ENCODE data around the gene TOM1L1.
A peak's percentile ranks its signal among the peaks of the same experiment; 100 is the strongest.

Gene TOM1L1

GRCh38 chr17:54899721-54900456 is 763 bp upstream of the TOM1L1 start:
- Histone ChIP-seq H3K9ac (ENCODE audit: low read depth, low read length) (peak overlapping the region; percentile 83), H3K27me3 (ENCODE audit: insufficient read depth, low read length) (no peaks in the 10 kb centered on the region), H3K36me3 (ENCODE audit: insufficient read depth, low read depth, low read length) (peaks cover 7% of the 10 kb centered on the region), H3K9me3 (ENCODE audit: insufficient read depth, low read depth, low read length) (no peaks in the 10 kb centered on the region), H3K4me1 (ENCODE audit: insufficient read depth, low read length) (peaks cover 18% of the 10 kb centered on the region), H3K4me3 (ENCODE audit: low read length) (no peak overlapping the region; the same call in 1 of the 2 replicates), H3K27ac (ENCODE audit: low read length) (peak overlapping the region; percentile 43)

- Histone ChIP-seq H3K27me3 (ENCODE audit: insufficient read depth, low read length) (no peaks in the 10 kb centered on the region), H3K27ac (ENCODE audit: low read length) (peak overlapping the region; percentile 95), H3K36me3 (ENCODE audit: insufficient read depth, low read depth, low read length) (peaks cover 21% of the 10 kb centered on the region), H3K9me3 (ENCODE audit: insufficient read depth, low read depth, low read length) (no peaks in the 10 kb centered on the region), H3K9ac (ENCODE audit: low read depth, low read length) (peak overlapping the region; percentile 83), H3K4me3 (ENCODE audit: low read length) (no peak overlapping the region; the same call in 1 of the 2 replicates), H3K4me1 (ENCODE audit: insufficient read depth, low read length) (peaks cover 18% of the 10 kb centered on the region)
Measured at GRCh38 chr17:54901230-54901822, 674 bp downstream of the TOM1L1 start.

- H3K9ac ChIP-seq (ENCODE audit: low read depth, low read length): peak overlapping the region; percentile 83; the same call in 1 of the 2 replicates
- H3K4me3 ChIP-seq (ENCODE audit: low read length): no peak overlapping the region; the same call in 1 of the 2 replicates
- H3K27ac ChIP-seq (ENCODE audit: low read length): no peak overlapping the region
Measured at GRCh38 chr17:54902017-54902416, 1.4 kb downstream of the TOM1L1 start.

GRCh38 chr17:54902611-54903010 is 2.0 kb downstream of the TOM1L1 start:
- Histone ChIP-seq H3K27ac (ENCODE audit: low read length) (no peak overlapping the region), H3K27me3 (ENCODE audit: insufficient read depth, low read length) (no peaks in the 10 kb centered on the region), H3K4me3 (ENCODE audit: low read length) (no peak overlapping the region), H3K9me3 (ENCODE audit: insufficient read depth, low read depth, low read length) (no peaks in the 10 kb centered on the region), H3K36me3 (ENCODE audit: insufficient read depth, low read depth, low read length) (peaks cover 34% of the 10 kb centered on the region), H3K4me1 (ENCODE audit: insufficient read depth, low read length) (peaks cover 18% of the 10 kb centered on the region), H3K9ac (ENCODE audit: low read depth, low read length) (no peak overlapping the region)

More at GRCh38 chr17:54902017-54902416, 1.4 kb downstream of the TOM1L1 start:
- H3K9me3 ChIP-seq (ENCODE audit: insufficient read depth, low read depth, low read length): no peaks in the 10 kb centered on the region
- peaks cover 28% of the 10 kb centered on the region for H3K36me3 ChIP-seq (ENCODE audit: insufficient read depth, low read depth, low read length)
- peaks cover 18% of the 10 kb centered on the region for H3K4me1 ChIP-seq (ENCODE audit: insufficient read depth, low read length)
- no peaks in the 10 kb centered on the region for H3K27me3 ChIP-seq (ENCODE audit: insufficient read depth, low read length)

GRCh38 chr17:54903375-54903774 is 2.7 kb downstream of the TOM1L1 start:
- no peak overlapping the region for H3K4me3 ChIP-seq (ENCODE audit: low read length)
- H3K9me3 ChIP-seq (ENCODE audit: insufficient read depth, low read depth, low read length): no peaks in the 10 kb centered on the region
- no peaks in the 10 kb centered on the region for H3K27me3 ChIP-seq (ENCODE audit: insufficient read depth, low read length)
- H3K4me1 ChIP-seq (ENCODE audit: insufficient read depth, low read length): peaks cover 24% of the 10 kb centered on the region
- H3K9ac ChIP-seq (ENCODE audit: low read depth, low read length): no peak overlapping the region
- H3K36me3 ChIP-seq (ENCODE audit: insufficient read depth, low read depth, low read length): peaks cover 42% of the 10 kb centered on the region
- no peak overlapping the region for H3K27ac ChIP-seq (ENCODE audit: low read length)

- Histone ChIP-seq H3K9me3 (ENCODE audit: insufficient read depth, low read depth, low read length) (no peaks in the 10 kb centered on the region), H3K36me3 (ENCODE audit: insufficient read depth, low read depth, low read length) (peaks cover 72% of the 10 kb centered on the region), H3K4me1 (ENCODE audit: insufficient read depth, low read length) (peaks cover 11% of the 10 kb centered on the region), H3K27me3 (ENCODE audit: insufficient read depth, low read length) (no peaks in the 10 kb centered on the region), H3K9ac (ENCODE audit: low read depth, low read length) (no peak overlapping the region), H3K4me3 (ENCODE audit: low read length) (no peak overlapping the region), H3K27ac (ENCODE audit: low read length) (no peak overlapping the region)
Measured at GRCh38 chr17:54906683-54907082, 6.0 kb downstream of the TOM1L1 start.

- Histone ChIP-seq H3K4me1 (ENCODE audit: insufficient read depth, low read length) (peaks cover 7% of the 10 kb centered on the region), H3K36me3 (ENCODE audit: insufficient read depth, low read depth, low read length) (peaks cover 79% of the 10 kb centered on the region)
Measured at GRCh38 chr17:54907376-54907775, 6.7 kb downstream of the TOM1L1 start.

GRCh38 chr17:54909766-54910165 is 9.1 kb downstream of the TOM1L1 start:
- Histone ChIP-seq H3K9ac (ENCODE audit: low read depth, low read length) (no peak overlapping the region), H3K27ac (ENCODE audit: low read length) (no peak overlapping the region), H3K27me3 (ENCODE audit: insufficient read depth, low read length) (no peaks in the 10 kb centered on the region), H3K9me3 (ENCODE audit: insufficient read depth, low read depth, low read length) (no peaks in the 10 kb centered on the region), H3K36me3 (ENCODE audit: insufficient read depth, low read depth, low read length) (peaks cover 98% of the 10 kb centered on the region), H3K4me1 (ENCODE audit: insufficient read depth, low read length) (peaks cover 7% of the 10 kb centered on the region), H3K4me3 (ENCODE audit: low read length) (no peak overlapping the region)

More at GRCh38 chr17:54907376-54907775, 6.7 kb downstream of the TOM1L1 start:
- H3K27me3 ChIP-seq (ENCODE audit: insufficient read depth, low read length): no peaks in the 10 kb centered on the region
- H3K4me3 ChIP-seq (ENCODE audit: low read length): no peak overlapping the region
- no peak overlapping the region for H3K9ac ChIP-seq (ENCODE audit: low read depth, low read length)
- no peaks in the 10 kb centered on the region for H3K9me3 ChIP-seq (ENCODE audit: insufficient read depth, low read depth, low read length)
- no peak overlapping the region for H3K27ac ChIP-seq (ENCODE audit: low read length)

- Histone ChIP-seq H3K9me3 (ENCODE audit: insufficient read depth, low read depth, low read length) (peaks cover 12% of the 10 kb centered on the region; the same call in 1 of the 2 replicates), H3K4me3 (ENCODE audit: low read length) (no peak overlapping the region), H3K4me1 (ENCODE audit: insufficient read depth, low read length) (peaks cover 20% of the 10 kb centered on the region; the same call in 1 of the 2 replicates), H3K27ac (ENCODE audit: low read length) (no peak overlapping the region), H3K36me3 (ENCODE audit: insufficient read depth, low read depth, low read length) (peaks cover 89% of the 10 kb centered on the region), H3K27me3 (ENCODE audit: insufficient read depth, low read length) (no peaks in the 10 kb centered on the region), H3K9ac (ENCODE audit: low read depth, low read length) (no peak overlapping the region)
Measured at GRCh38 chr17:54916721-54917120, 16.1 kb downstream of the TOM1L1 start.

GRCh38 chr17:54919425-54919824 is 18.8 kb downstream of the TOM1L1 start:
- Histone ChIP-seq H3K27me3 (ENCODE audit: insufficient read depth, low read length) (no peaks in the 10 kb centered on the region), H3K27ac (ENCODE audit: low read length) (no peak overlapping the region), H3K9me3 (ENCODE audit: insufficient read depth, low read depth, low read length) (peaks cover 12% of the 10 kb centered on the region; the same call in 1 of the 2 replicates), H3K4me3 (ENCODE audit: low read length) (no peak overlapping the region), H3K4me1 (ENCODE audit: insufficient read depth, low read length) (peaks cover 20% of the 10 kb centered on the region; the same call in 1 of the 2 replicates), H3K36me3 (ENCODE audit: insufficient read depth, low read depth, low read length) (peaks cover 73% of the 10 kb centered on the region), H3K9ac (ENCODE audit: low read depth, low read length) (no peak overlapping the region)

GRCh38 chr17:54920819-54921218 is 20.2 kb downstream of the TOM1L1 start:
- Histone ChIP-seq H3K27me3 (ENCODE audit: insufficient read depth, low read length) (no peaks in the 10 kb centered on the region), H3K9me3 (ENCODE audit: insufficient read depth, low read depth, low read length) (peaks cover 9% of the 10 kb centered on the region; the same call in 1 of the 2 replicates), H3K4me1 (ENCODE audit: insufficient read depth, low read length) (peaks cover 20% of the 10 kb centered on the region; the same call in 1 of the 2 replicates), H3K9ac (ENCODE audit: low read depth, low read length) (no peak overlapping the region), H3K4me3 (ENCODE audit: low read length) (no peak overlapping the region), H3K36me3 (ENCODE audit: insufficient read depth, low read depth, low read length) (peaks cover 73% of the 10 kb centered on the region), H3K27ac (ENCODE audit: low read length) (no peak overlapping the region)

- H3K4me3 ChIP-seq (ENCODE audit: low read length): no peak overlapping the region
- H3K36me3 ChIP-seq (ENCODE audit: insufficient read depth, low read depth, low read length): peaks cover 76% of the 10 kb centered on the region
- no peaks in the 10 kb centered on the region for H3K27me3 ChIP-seq (ENCODE audit: insufficient read depth, low read length)
- no peaks in the 10 kb centered on the region for H3K9me3 ChIP-seq (ENCODE audit: insufficient read depth, low read depth, low read length)
- H3K9ac ChIP-seq (ENCODE audit: low read depth, low read length): no peak overlapping the region
- H3K27ac ChIP-seq (ENCODE audit: low read length): no peak overlapping the region
- H3K4me1 ChIP-seq (ENCODE audit: insufficient read depth, low read length): peaks cover 11% of the 10 kb centered on the region; the same call in 1 of the 2 replicates
Measured at GRCh38 chr17:54924405-54924804, 23.8 kb downstream of the TOM1L1 start.
